HEK293T (cell line): Measurements from ENCODE around the gene TMEM203.

Experiments used
- ELF4 ChIP-seq: fragments of 450-650 bp; IDR thresholded peaks from 2 replicates; pipeline ENCODE4 v1.6.1; 2017; ENCODE audit warnings: antibody characterized with exemption
- HDGF ChIP-seq: fragments of 450-650 bp; IDR thresholded peaks from 2 replicates; pipeline ENCODE4 v1.6.1; 2017; ENCODE audit warnings: antibody characterized with exemption, borderline replicate concordance
- SUZ12 ChIP-seq: fragments of 450-650 bp; IDR thresholded peaks from 2 replicates; pipeline ENCODE4 v1.6.1; 2016; ENCODE audit warnings: mild to moderate bottlenecking

GRCh38 chr9:137227054-137227852 is 21.8 kb upstream of the TMEM203 start, which contains the start of gene RNF224:
- TF ChIP-seq ELF4 (no peak), SUZ12 (no peak), HDGF (no peak)
